HUDEP-2 (cell line): Measurements from ENCODE around the gene GTPBP2.

ENCODE experiments used
- DNase-seq, 76 experiments: peaks; one replicate each; lab custom pipeline; 2025; ENCODE audit not compliant: unreplicated experiment in 76 of 76; lab: John Stamatoyannopoulos, UW

The GTPBP2 gene, protein sequence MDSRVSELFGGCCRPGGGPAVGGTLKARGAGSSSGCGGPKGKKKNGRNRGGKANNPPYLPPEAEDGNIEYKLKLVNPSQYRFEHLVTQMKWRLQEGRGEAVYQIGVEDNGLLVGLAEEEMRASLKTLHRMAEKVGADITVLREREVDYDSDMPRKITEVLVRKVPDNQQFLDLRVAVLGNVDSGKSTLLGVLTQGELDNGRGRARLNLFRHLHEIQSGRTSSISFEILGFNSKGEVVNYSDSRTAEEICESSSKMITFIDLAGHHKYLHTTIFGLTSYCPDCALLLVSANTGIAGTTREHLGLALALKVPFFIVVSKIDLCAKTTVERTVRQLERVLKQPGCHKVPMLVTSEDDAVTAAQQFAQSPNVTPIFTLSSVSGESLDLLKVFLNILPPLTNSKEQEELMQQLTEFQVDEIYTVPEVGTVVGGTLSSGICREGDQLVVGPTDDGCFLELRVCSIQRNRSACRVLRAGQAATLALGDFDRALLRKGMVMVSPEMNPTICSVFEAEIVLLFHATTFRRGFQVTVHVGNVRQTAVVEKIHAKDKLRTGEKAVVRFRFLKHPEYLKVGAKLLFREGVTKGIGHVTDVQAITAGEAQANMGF

DNA sequence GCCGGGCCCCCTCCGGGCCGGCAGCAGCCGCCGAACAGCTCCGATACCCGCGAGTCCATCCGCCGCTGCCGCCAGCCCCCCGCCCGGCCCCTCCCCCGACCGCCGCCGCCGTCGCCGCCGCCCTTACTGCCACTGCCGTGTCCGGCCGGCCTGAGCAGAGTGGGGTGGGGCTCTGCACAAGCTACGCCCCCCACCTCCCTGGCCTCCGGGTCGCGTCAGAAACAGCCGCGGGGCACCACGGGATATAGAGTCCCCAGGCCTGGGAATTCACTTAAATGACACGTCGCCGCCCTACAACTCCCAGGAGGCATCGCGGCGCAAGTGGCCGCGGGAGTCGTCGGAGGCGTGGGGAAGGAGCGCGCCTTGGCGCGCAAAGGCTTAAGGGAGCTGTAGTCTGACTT, at the start of gene GTPBP2:
TSS of gene GTPBP2 (minus strand) at position 161 of the 401 bp plus-strand sequence. CDS start at position 59, 102 bp downstream.
- peak in 75 of 76 experiments; percentile 80 to 100 (median 99) for DNase-seq

GRCh38 chr6:43678341-43678740, 49.3 kb upstream of the GTPBP2 start:
- DNase-seq, result no peak

- no peak for DNase-seq
These were observed 48.7 kb upstream of the GTPBP2 start for GRCh38 chr6:43677759-43678158.

DNA sequence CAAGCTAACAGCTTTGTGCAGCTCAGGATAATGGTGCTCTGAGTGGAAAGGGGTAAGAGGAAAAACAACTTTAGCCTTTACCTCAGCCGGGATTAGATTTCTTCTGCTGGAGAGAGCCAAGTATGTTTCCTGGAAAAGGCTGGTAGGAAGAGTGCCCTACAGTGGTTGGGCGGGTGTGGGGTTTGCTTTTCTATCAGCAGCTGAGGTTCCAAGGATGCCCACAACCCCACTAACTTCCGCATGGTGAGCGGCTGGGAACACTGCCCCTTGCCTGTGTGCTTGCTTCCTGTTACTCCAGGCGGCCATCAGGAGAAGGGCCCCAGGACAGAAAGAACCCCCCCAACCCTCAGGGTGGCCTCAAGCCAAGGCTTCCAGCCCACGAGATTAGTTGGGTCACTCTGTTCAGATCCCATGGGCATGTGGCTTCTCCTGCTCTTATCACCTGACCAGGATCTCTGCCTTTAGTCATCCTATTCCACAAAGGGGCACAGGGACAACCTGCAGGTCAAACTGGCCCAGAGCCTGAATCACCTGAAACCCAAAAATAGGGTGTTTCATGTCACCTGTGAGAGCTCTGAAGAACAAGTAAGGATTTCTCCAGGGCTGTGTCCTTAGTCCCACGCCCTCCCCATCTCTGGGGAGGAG, 48.0 kb upstream of the GTPBP2 start:
- DNase-seq, result no peak

GRCh38 chr6:43674921-43675320, 45.9 kb upstream of the GTPBP2 start:
- DNase-seq, result no peak

DNA sequence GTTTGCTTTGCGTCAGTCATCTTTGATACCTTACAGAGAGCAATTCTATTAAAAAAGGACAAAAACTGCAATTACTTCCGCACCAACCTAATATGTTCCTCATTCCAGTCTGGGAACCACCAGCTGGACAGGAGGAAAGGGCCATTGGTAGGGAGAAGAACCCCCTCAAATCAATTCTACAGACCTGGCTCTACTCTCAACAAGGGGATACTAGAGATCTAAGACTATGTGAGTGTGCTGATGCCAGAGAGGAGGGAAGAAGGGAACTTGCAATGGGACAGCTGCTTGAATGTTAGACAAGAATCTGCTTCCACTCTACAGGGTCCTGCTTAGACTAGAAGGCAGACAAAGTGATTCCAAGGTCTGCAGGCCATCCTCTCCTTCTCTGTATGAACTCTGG, 45.2 kb upstream of the GTPBP2 start:
- no peak for DNase-seq

DNA sequence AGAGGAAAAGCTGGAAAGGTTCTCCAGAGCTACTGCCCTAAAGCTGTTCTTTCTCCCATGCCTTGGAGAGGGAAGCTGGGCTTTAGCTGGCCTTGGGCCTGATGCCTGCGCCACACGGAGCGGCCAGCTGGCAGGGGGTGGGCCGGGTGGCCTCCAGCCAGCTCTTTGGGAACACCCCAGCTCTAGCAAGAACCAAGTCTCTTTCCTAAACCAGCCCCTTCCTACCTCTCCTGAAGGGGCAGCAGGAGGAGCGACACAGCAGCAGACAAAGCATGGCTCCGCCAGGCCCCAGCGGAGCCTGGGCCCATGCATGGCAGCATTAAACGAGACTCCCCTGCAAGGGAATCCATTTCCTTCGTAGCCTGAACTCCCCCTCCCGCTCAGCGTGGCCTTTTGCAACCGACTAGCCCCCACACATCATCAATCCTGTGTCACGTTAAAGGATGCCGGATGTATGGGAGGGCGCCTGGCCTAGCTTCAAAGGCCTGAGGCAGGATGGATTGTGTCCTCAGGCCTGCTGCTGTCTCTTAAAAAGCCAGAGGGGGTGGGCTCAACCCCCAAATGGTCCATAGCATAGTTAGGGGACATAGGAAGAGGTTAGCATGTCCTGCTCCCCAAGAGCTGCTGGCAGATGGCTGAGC, 44.5 kb upstream of the GTPBP2 start:
- no peak for DNase-seq

DNA sequence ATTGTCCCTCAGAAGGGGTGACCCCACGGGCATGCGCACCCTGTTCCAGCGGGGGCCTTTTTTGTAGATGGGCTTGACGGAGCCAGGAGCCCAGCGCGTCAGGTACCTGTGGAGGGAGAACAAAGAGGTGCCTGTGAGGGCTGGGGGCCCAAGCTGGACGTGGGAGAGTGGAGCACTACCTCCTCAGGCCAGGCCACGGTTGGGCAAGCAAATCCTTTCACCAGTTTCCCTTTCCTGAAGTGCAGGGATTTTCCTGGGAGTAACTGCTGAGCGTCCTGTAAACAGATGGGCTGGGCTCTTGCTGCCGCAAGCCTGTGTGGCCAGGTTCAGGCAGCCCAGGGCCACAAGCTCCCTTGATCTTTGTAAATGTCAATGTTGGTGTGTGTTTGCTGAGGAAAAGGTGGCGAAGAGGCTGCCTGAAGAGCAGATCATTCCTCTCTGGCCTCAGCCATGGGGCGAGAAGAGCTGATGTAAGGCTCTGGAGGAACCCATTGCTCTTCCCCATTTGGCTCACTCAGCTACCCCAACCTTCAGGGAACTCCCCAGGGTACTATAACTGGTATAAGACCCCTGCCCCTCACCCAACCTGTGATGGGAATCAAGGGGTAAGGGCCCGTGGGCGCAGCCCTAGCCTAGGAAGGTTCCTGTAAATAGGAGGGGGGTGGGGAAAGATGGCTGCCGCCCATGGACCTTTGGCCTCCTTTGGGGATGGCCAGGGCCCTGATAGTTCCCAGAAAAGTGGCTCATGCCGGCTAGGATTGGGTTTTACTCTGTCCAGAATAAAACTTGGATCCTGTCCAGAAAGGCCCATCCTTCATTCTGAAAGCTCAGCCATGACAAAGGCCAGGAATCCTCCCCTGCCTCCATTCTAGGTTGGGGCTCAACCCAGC, 43.0 kb upstream of the GTPBP2 start:
- no peak for DNase-seq

DNA sequence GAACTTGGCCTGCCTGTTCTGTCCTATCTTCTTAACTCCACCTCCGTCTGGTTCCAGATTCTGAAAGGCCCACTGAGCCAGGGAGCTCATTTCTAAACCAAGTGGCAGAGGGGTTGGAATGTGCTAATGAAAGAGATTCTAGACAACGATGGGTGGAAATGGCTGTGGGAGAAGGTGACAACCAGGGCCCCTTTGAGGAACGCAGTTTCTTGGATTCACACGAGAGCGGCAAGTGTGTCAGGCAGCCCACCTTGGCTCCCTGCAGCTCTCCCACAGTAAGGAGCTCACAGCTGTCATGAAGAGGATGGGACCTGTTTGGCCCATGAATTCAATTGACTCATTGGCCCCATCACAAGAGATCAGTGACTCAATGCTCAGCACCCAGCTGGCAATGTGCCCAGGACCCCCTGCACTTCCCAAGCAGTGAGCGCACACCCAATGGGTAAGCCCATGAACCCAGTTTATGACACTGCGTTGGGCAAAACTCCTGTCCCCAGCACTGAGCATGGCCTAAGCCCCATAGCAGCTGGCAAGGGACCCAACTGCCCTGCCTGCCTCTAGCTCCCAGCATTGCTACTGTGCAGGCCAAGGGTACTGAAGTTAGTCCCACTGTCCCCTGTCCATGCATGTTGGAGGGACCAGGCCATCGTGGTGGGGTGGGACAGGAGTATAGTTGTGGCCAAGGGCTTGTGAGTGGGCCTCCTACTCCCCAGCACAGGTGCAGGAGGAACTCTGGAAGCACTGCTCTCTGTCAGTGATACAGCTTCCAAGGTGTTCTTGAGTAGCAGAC, 42.1 kb upstream of the GTPBP2 start:
- DNase-seq, result peak in 1 of 76 experiments; percentile 4

GRCh38 chr6:43670623-43670986, 41.5 kb upstream of the GTPBP2 start:
- DNase-seq, result no peak

DNA sequence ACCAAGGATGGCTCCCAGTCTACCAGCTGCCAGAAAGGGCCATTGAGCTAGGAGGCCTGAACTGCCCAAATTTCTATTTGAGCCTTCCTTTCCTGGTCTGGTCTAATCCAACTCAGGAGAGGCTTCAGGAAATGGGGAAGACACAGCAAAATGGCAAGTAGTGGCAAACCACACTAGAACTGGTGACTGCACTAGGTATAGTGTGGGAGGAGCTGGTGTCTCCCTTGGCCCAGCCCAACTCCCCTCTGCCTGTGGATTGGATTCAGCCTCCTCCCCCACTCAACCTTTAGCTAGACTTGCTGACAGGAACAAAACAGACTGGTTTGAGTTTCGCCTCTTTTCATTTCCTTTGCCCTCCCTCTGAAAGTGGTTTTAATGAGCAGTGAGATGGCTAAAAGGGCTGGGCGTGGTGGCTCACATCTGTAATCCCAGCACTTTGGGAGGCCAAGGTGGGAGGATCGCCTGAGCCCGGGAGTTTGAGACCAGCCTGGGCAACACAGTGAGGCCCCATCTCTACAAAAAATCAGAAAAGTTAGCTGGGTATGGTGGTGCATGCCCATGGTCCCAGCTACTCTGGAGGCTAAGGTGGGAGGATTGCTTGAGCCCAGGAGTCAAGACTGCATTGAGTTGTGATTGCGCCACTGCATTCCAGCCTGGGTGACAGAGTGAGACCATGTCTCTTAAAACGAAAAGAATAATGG, 41.0 kb upstream of the GTPBP2 start:
- DNase-seq, result peak in 20 of 76 experiments; percentile 8 to 57 (median 34)

GRCh38 chr6:43669050-43669921, 40.2 kb upstream of the GTPBP2 start:
- DNase-seq, result peak in 2 of 76 experiments; percentile 24 to 46

- peak in 74 of 76 experiments; percentile 41 to 90 (median 77) for DNase-seq
These were observed 39.3 kb upstream of the GTPBP2 start for GRCh38 chr6:43668151-43669028.

DNA sequence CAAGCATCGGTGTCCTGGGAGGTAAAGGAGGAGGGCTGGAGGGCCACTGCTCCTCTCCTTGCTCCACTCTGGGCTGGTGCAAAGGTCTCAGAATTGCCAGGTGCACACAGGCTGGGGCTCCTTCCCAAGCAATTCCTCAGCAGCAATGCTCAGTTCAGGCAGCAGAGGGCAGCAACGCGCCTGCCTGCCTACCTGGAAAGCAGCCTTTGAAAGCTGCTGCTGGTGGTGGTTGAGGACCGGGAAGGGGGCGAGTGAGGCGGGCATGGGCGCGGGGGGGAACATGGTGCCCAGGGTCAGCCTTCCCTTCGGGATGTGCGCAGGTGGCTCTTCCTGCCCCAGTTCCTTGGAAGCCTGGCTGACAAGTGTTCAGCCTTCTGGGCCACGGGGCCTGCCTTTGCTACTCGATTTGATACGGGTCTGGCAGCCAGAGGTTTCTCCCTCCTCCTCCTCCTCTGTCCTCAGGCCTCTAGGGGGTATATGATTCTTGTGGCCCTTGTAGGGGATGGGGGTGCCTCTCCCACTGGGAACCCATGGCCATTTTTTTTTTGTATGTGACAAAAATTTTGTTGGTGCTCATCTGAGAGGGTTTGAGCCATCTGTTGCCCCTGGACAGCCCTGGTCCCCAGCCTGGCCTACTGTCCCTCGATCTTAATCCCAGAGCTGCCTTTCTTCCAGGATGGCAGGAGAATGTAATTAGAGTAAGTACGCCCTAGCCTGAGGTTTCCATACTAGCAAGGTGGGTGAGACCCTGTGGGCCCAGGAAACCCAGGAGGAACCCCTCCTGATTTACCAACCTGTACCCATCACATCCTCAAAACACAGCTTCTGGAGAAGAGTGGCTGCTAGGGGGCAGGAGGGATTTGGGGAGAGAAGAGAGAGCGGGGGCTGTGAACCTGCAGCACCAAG, 38.4 kb upstream of the GTPBP2 start:
- peak in 70 of 76 experiments; percentile 23 to 97 (median 68) for DNase-seq

- no peak for DNase-seq
These were observed 37.3 kb upstream of the GTPBP2 start for GRCh38 chr6:43666196-43666920.
